Tibial nerve (tissue), 3 donors: Measurements from ENCODE around the gene DNAH10.

Source experiments
- EP300 ChIP-seq, 2 donors: sonication (generic); formaldehyde crosslinking; IDR thresholded peaks; one replicate each; pipeline ENCODE4 v1.6.1; 2017; ENCODE audit warnings: antibody characterized with exemption in 2 of 2, mild to moderate bottlenecking in 1 of 2
- POLR2A ChIP-seq, 2 donors: fragments of 450-650 bp; IDR thresholded peaks; one replicate each; pipeline ENCODE4 v1.6.1; 2017; ENCODE audit warnings: antibody characterized with exemption in 2 of 2, mild to moderate bottlenecking in 2 of 2, moderate library complexity in 2 of 2

- TF ChIP-seq POLR2A (IDR thresholded peaks at IDR 0.05), result no peak
- no peak for TF ChIP-seq EP300 (IDR thresholded peaks at IDR 0.05)
Measured at GRCh38 chr12:123726244-123726643, 35.9 kb upstream of the DNAH10 start.
